Ishikawa (cell line): ENCODE measurements around the gene PLXDC2.

Experiments
- CEBPB ChIP-seq: IDR thresholded peaks from 2 replicates; pipeline ENCODE4 v1.6.1; 2012
- CREB1 ChIP-seq: IDR thresholded peaks from 2 replicates; pipeline ENCODE4 v1.6.1; 2012; ENCODE audit warnings: low read depth
- EP300 ChIP-seq: IDR thresholded peaks from 2 replicates; pipeline ENCODE4 v1.6.1; 2012; ENCODE audit warnings: borderline replicate concordance
- FOXM1 ChIP-seq: IDR thresholded peaks from 2 replicates; pipeline ENCODE4 v1.6.1; 2012; ENCODE audit warnings: low read depth, borderline replicate concordance
- MAX ChIP-seq: IDR thresholded peaks from 2 replicates; pipeline ENCODE4 v1.6.1; 2012
- NFIC ChIP-seq: IDR thresholded peaks from 2 replicates; pipeline ENCODE4 v1.6.1; 2012
- RAD21 ChIP-seq: IDR thresholded peaks from 2 replicates; pipeline ENCODE4 v1.6.1; 2012; ENCODE audit warnings: low read depth
- REST ChIP-seq: IDR thresholded peaks from 2 replicates; pipeline ENCODE4 v1.6.1; 2012; ENCODE audit warnings: low read depth, mild to moderate bottlenecking
- TAF1 ChIP-seq: IDR thresholded peaks from 2 replicates; pipeline ENCODE4 v1.6.1; 2012; ENCODE audit warnings: low read depth, mild to moderate bottlenecking
- TEAD4 ChIP-seq: IDR thresholded peaks from 2 replicates; pipeline ENCODE4 v1.6.1; 2012
- USF1 ChIP-seq: IDR thresholded peaks from 2 replicates; pipeline ENCODE4 v1.6.1; 2012
- YY1 ChIP-seq: IDR thresholded peaks from 2 replicates; pipeline ENCODE4 v1.6.1; 2012; ENCODE audit warnings: low read depth

- TF ChIP-seq TAF1 (no peak), EP300 (no peak), RAD21 (no peak), FOXM1 (no peak), YY1 (no peak), NFIC (no peak), TEAD4 (no peak), CREB1 (no peak), CEBPB (no peak), MAX (no peak), REST (no peak), USF1 (no peak)
Measured at GRCh38 chr10:19874190-19874589, 58.0 kb downstream of the PLXDC2 start.
